HG02973 (cell line): ENCODE results near the gene C2orf76.
"Not testable (repeated sequence)": the region's sequence is repeated elsewhere in the genome, so short reads cannot be mapped to it uniquely, and the experiment has no call there.

Source experiments
- ATAC-seq: cut with Tn5 transposase; IDR thresholded peaks from one replicate; pipeline ENCODE4 v1.9.1; 2021; ENCODE audit warnings: moderate library complexity; ENCODE audit not compliant: unreplicated experiment

The C2orf76 gene

GRCh38 chr2:119366649-119367471, at the start of gene C2orf76, which contains the start of gene DBI:
Gene C2orf76, minus strand, starts transcription at chr2:119366834. Its CDS starts 26,875 bp downstream, at chr2:119339959.
Gene DBI, plus strand, starts transcription at chr2:119366977. Its CDS starts 75 bp downstream, at chr2:119367052.
- ATAC-seq = peak; percentile 94

GRCh38 chr2:119415630-119416029, 49.0 kb upstream of the C2orf76 start:
- ATAC-seq = no peak

- no peak for ATAC-seq
Observed at GRCh38 chr2:119414894-119415293, 48.3 kb upstream of the C2orf76 start.

GRCh38 chr2:119409506-119409905, 42.9 kb upstream of the C2orf76 start:
- no peak for ATAC-seq

- ATAC-seq = no peak
Observed at GRCh38 chr2:119408221-119408619, 41.6 kb upstream of the C2orf76 start.

- no peak for ATAC-seq
Observed at GRCh38 chr2:119407430-119408220, 41.0 kb upstream of the C2orf76 start.

- no peak for ATAC-seq
Observed at GRCh38 chr2:119405151-119405550, 38.5 kb upstream of the C2orf76 start.

GRCh38 chr2:119403618-119404017, 37.0 kb upstream of the C2orf76 start:
- ATAC-seq = not testable (repeated sequence)

GRCh38 chr2:119402645-119403560, 36.3 kb upstream of the C2orf76 start:
- no peak for ATAC-seq

GRCh38 chr2:119402106-119402505, 35.5 kb upstream of the C2orf76 start:
- no peak for ATAC-seq

- ATAC-seq = no peak
Observed at GRCh38 chr2:119397196-119397595, 30.6 kb upstream of the C2orf76 start.

- ATAC-seq = no peak
Observed at GRCh38 chr2:119393971-119394748, 27.5 kb upstream of the C2orf76 start.

GRCh38 chr2:119389615-119390306, 23.1 kb upstream of the C2orf76 start:
- no peak for ATAC-seq

- ATAC-seq = peak; percentile 81
Observed at GRCh38 chr2:119387381-119388129, 20.9 kb upstream of the C2orf76 start.

- ATAC-seq = no peak
Observed at GRCh38 chr2:119385466-119385865, 18.8 kb upstream of the C2orf76 start.

- ATAC-seq = no peak
Observed at GRCh38 chr2:119384971-119385370, 18.3 kb upstream of the C2orf76 start.

- ATAC-seq = no peak
Observed at GRCh38 chr2:119383410-119384140, 16.9 kb upstream of the C2orf76 start.

- no peak for ATAC-seq
Observed at GRCh38 chr2:119378566-119378965, 11.9 kb upstream of the C2orf76 start.
